Occipital lobe (tissue), 2 donors: Measurements from ENCODE around the gene CDC42. TPM values are rescaled to one million over a fixed set of nuclear protein-coding genes. Genes with fewer than 3 reads are reported as not detected.
"Not testable (repeated sequence)": the region's sequence is repeated elsewhere in the genome, so short reads cannot be mapped to it uniquely, and the experiment has no call there.

Experiments
- DNase-seq: peaks from one replicate; lab custom pipeline; 2025; lab: John Stamatoyannopoulos, UW
- total RNA-seq: library from RNA; depleted of rRNA; stranded (reverse); fragments of >200 nt; gene quantifications from one replicate; pipeline ENCODE4 v1.2.3, GENCODE V29; 2014

CDC42 gene
- 765 TPM for total RNA-seq

DNA sequence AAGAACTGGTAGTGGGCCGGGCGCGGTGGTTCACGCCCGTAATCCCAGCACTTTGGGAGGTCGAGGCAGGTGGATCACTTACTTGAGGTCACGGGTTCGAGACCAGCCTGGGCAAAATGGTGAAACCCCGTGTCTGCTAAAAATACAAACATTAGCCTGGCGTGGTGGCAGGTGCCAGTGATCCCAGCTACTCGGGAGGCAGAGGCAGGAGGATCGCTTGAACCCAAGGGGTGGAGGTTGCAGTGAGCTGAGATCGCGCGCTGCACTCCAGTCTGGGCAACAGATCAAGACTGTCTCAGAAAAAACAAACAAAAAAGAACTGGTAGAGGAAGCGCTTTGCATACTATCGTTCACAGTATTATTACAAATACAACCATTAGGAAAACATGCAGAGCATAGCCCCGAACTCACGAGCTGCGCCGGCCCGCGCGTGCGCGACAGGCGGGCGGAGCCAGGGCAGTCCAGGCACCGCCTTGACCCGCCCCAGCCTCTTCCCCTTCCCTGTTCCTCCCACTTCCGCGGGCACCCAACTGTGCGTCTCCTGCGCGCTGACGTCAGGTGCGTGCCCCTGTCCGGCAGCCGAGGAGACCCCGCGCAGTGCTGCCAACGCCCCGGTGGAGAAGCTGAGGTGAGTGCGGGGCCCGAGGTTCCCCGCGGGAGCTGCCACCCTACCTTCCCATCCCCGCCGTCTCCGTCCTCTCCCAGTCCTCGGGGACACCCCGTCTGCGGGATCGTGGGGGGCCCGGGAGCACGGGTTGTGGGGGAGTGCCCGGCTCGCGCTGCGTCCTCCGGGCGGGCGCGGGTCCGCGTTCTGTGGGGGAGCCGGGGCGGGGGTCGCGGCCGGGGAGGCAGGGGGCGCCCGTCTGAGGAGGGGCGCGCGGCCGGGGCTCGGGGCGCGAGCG is at the start of gene CDC42:
CDC42 (plus strand) TSS at position 595 of the 902 bp plus-strand sequence. CDS start 25,770 bp downstream, outside the sequence.
- DNase-seq = peak; percentile 93

DNA sequence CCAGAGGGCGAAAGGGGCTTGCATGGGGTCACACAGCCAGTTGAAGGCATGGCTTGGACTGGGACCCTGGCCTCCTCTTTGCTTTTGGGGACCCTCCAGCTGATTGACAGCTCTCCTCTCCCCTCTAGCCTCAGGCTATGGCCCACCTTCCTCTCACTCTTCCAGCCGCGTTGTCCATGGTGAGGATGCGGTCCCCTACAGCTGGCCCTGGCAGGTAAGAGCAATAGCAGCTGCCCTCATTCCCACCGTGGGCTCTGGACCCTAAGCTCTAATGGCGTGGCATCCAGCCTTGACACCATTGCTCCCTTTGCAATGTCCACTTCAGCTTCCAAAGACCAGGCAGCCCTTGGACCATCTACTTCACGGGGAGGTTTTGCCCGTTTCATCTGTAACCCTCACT is 49.6 kb upstream of the CDC42 start:
- not testable (repeated sequence) for DNase-seq

DNA sequence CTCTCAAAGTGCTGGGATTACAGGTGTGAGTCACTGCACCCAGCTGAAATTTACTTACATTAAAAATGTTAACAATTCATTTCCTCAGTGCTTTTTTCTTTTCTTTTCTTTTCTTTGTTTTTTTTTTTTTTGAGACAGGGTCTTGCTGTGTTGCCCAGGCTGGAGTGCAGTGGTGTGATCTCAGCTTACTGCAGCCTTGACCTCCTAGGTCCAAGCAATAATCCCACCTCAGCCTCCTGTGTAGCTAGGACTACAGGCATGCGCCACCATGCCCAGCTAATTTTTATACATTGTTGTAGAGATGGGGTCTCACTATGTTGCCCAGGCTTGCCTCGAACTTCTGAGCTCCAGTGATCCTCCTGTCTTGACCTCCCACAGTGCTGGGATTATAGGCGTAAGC is 48.5 kb upstream of the CDC42 start:
- DNase-seq = not testable (repeated sequence)

DNA sequence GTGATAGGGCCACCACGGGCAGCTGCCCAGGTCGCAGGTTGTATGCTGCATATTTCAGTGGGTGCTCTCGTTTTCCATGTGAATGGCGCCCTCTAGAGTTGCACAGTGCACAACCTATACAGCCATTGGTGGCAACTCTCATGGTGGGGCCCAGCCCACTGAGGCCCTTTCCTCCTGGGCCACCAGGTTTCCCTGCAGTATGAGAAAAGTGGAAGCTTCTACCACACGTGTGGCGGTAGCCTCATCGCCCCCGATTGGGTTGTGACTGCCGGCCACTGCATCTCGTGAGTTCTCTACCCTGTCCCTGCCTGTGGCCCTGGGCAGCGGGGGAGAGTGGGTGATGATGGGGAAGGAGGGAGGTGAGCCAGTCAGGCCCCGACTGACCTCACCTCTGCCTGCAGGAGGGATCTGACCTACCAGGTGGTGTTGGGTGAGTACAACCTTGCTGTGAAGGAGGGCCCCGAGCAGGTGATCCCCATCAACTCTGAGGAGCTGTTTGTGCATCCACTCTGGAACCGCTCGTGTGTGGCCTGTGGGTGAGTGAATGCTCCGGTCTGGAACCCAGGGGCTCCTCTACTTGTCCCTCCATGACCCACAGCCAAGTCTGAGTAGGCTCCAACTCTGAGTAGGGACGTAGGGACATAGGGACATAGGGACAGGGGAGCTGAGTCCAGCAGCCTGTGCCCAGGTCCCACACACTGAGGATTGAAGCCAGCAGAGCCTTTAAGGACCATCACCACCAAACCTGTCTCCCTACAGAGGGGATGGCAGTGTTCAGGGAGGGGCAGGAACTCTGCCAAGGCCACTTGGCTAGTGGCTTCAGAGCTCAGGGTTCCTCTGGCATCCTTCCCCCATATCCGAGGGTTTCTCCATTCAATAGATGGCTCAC is 47.0 kb upstream of the CDC42 start:
- not testable (repeated sequence) for DNase-seq

DNA sequence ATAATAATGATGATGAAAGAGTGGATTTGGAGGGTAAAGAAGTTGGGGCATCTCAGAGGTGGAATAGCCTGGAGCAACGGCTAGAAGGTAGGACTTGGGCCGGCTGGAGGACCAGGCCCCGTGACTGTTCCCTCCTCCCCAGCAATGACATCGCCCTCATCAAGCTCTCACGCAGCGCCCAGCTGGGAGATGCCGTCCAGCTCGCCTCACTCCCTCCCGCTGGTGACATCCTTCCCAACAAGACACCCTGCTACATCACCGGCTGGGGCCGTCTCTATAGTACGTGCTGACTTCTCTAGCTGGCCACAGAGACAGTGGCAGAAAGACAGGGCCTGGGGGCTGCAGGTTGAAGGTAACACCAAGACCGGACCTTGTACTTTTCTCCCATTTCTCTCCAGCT is 45.8 kb upstream of the CDC42 start:
- not testable (repeated sequence) for DNase-seq

DNA sequence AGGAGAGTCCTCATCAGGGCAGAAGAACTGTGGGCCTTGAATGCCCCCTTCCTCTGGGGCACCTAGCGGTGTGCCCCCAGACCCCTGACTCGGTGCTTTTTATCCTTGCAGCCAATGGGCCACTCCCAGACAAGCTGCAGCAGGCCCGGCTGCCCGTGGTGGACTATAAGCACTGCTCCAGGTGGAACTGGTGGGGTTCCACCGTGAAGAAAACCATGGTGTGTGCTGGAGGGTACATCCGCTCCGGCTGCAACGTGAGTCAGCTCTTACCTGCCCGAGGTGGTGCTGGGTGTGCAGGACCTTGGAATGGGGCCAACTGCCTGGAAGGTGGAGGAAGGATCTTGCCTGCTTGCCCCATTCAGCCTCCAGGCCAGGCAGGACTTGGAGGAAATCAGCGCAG is 45.2 kb upstream of the CDC42 start:
- not testable (repeated sequence) for DNase-seq

DNA sequence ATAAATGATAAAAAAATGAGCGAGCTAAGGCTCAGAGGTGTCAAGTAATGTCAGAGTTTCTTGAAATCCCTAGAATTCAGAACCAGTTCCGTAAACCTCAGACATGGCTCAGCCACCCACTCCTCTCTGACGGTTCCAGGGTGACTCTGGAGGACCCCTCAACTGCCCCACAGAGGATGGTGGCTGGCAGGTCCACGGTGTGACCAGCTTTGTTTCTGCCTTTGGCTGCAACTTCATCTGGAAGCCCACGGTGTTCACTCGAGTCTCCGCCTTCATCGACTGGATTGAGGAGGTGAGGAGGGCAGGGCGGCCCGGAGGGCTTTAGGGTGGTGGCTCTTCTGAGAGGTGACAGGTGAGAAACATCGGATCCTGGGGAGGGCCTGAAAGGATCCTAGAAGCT is 42.9 kb upstream of the CDC42 start:
- not testable (repeated sequence) for DNase-seq

DNA sequence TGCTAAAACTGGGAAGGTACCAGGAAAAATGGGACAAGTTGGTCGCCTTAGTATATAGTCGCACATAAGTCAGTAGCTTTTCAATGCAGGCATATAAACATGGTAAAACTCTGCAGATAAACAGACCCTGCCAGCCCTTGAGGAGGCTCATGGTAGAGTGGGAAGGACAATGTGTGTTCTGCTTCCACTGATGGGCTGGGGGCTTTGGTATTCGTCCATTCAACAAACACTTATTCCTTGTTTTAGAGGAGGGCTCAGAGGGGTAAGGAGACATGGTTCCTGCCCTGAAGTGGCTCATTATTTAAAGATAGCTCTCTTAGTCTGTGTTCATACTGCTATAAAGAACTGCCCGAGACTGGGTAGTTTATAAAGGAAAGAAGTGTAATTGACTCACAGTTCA is 39.8 kb upstream of the CDC42 start:
- not testable (repeated sequence) for DNase-seq

DNA sequence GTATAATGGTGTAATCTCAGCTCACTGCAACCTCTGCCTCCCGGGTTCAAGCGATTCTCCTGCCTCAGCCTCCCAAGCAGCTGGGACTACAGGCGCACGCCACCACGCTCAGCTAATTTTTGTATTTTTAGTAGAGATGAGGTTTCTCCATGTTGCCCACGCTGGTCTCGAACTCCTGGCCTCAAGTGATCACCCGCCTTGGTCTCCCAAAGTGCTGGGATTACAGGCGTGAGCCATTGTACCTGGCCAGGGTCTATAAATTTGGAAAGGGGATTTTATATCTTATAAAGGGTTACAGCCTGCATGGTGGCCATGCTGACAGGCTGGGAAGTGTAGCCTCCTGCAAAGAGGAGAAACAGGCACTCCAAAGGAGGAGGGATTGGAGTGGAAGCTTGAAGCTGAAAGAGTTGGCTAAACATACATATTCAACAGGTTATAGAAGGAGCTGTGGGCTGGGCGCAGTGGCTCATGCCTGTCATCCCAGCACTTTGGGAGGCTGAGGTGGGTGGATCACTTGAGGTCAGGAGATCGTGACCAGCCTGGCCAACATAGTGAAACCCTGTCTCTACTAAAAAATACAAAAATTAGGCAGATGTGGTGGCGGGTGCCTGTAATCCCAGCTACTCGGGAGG is 37.8 kb upstream of the CDC42 start:
- DNase-seq = not testable (repeated sequence)

DNA sequence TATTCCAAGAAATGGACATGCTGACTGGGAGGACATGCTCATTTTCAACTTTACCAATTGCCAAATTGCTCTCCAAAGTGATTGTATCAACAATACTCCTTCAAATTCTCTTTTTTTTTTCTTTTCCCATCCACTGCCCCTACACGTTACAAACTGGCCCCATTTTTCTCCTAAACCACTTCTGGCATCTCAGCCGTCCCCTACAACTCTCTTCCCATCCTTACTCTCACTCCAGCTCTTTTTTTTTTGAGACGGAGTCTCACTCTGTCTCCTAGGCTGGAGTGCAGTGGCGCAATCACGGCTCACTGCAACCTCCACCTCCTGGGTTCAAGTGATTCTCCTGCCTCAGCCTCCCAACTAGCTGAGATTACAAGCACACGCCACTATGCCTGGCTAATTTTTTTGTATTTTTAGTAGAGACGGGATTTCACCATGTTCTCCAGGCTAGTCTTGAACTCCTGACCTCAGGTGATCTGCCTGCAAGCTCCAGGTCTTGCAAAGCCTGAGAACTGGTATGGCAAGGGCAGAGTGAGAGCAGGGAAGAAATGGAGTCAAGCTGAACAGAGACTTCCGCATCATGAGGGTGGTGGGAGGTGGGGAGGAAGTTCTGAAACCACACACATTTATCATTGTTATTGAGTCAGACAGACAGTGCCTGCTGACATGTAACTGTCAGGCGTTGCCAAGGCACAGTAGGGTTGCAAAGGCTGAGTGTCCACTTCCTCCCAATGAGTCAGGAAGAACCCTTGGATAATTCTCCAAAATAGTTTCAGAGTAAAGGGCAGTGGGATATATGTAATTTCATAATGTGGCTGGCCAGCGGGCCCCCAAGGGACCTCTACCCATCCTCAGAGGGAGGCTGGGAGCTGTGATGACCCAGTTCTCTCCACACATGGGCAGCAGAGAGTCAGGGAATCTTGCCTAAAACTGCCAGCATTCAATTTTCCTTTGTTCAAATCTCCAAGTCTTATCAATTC is 33.6 kb upstream of the CDC42 start:
- no peak for DNase-seq

DNA sequence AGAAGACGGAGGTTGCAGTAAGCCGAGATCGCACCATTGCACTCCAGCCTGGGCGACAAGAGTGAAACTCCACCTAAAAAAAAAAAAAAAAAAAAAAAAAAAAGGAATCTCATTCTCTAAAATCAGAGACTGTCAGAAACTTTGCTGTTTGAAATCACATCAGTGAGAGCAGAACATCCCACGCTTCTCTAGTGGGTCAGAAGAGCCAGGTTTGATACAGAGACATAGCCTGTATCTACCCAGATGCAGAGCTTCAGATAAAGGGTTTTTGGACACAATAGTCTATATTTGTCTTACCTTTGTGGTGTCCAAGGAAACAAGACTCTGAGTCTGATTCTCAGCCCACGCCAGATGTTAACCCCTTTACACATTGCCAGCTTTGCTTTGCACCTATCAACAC is 31.4 kb upstream of the CDC42 start:
- no peak for DNase-seq

DNA sequence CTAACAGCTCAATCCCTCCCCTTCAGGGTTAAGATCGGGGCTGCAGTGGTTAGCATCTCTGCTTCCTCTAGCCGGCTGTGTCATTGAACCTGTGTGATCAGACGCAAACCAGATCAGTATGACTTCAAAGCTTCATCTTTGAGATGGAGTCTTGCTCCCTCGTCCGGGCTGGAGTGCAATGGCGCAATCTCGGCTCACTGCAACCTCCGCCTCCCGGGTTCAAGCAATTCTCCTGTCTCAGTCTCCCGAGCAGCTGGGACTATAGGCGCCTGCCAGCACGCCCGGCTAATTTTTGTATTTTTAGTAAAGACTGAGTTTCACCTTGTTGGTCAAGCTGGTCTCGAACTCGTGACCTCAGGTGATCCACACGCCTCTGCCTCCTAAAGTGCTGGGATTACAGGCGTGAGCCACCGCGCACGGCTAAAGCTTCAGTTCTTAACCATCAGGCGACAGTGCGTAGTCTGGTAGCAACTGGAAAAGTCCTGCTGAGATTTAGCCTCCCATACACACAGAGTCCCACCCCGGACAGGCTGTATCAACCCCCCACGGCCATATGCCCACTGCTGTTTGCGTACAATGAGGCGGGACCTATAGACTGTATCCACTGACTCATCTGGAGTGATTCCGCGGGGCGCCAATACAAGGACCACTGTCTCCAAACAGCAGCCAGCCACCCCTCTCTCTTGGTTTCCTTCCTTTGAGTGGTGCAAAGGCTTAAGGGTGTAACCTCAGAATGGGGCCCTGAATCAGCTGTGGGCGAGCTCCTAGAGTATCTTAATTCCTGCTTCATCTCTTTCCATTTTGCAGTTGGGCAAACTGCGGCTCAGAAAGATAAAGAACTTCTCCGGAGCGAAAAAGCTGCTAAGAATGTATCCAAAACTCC is 27.8 kb upstream of the CDC42 start:
- peak; percentile 64 for DNase-seq

DNA sequence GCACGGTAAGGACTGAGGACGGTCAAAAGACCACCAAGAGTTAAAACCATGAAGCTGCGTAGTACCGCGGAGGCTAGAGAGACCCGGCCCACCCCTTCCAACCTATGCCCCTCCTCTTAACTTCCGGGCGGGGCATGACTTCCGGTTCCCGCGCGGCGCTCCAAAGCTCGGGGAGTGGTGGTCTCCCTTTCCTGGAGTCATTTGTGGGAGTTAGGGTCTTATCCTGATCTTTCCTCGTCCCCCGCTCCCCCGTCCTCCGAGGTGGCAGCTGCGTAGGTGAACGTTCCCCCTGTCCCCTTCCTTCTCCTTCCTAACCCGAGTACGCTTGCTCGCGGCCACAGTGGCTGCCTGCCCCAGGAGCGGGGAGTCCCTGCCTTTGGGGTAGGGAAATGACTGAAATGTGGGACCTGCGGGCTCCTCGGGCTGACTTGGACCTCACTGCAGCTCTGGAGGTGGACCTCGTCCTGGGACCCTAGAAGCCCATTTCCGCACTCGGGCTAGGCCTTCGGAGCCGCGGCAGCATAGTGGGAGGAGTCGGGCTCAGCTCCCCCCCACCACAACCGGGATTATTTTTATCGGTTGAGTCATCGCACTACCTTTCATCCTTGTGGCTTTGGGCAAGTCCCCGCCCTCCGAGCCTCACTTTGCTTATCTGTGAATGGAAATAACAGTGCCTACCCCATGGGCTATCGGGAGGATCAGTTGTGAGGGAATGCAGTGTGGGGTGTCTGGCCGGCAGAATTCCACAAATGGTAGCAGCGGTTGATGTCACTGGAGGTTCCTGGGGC is 26.9 kb upstream of the CDC42 start:
- peak; percentile 75 for DNase-seq

DNA sequence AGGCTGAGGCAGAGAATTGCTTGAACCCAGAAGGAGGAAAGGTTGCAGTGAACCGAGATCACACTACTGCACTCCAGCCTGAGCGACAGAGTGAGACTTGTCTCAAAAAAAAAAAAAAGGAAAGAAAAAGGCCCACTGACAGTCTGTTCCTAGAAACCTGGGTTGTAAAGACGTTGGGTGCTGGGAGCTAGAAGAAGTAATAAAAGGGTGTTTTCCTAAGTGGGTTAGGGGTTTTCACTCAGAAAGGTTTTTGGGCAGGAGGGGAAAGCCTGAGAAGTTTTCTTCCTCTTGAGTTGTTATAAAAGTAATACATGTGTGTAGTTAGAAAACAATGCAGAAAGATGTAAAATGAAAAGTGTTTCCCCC is 25.6 kb upstream of the CDC42 start:
- DNase-seq = no peak

DNA sequence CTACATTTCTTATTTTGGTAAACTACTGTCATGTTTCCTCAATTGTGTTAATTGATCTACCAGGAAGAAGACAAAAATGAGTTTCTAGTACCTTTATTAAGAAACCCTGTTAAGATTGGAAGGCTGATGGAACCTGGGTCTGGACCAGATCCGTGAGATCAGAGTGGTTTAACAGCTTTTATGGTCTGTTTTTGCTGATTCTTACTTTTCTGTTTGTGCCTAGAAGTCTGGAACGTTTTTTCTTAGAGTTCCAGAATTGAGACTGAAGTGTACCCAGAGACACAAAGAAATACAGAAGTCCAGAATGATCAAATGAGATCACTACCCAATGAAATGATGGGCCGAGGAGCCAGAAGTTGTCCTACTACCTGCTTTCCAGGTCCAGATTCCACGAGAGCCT is 22.5 kb upstream of the CDC42 start:
- DNase-seq = no peak

DNA sequence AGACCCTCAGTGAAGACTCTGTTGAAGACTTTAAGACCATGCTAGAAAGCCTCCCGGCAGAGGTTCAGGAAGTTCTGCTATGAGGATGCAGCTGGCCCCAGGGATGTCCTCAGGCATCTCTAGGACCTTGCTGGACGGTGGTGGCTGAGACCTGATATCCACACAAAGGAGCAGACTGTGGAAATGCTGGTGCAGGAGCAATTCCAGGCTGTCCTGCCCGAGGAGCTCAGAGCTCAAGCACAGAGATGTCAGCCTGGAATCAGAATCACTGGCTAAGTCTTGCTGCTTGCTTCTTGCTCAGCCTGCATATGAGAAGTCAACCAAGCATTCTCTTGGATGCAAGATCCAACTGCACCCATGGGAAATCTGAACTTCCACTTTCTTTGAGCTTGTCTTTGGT is 22.0 kb upstream of the CDC42 start:
- no peak for DNase-seq

DNA sequence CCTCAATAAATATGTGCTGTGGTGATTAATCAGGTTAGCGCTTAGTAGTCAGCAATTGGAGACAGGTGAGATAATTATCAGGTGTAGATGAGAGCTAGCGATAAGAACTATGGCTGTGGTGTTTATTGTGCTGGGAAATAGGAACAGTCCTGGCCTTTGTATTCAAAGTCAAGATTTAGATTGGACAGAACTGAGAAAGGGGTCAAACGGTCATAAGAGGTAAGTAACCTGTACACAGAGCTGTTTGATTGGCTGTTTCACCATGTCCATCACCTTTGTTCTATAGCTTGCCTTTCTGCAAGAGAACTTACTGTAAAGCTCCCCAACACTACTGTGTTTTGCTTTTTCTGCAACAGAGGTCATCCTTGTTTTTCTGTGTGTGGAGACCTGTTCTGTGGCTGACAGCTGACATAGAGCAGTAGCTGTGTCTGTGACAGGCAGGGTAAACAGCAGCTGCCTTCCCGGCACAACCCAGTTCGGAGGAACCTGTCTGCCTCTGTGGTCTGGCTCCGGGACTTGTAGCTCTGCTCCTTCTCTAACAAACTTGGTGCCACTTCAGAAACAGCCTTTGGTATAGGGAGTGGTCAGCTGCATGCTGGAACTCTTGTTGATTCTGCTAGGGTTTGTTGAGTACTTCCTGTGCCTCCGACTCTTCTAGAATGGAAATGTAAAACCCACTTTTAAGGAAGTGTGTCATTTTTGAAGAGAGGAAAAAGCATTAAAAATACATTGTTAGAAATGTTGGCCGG is 21.1 kb upstream of the CDC42 start:
- no peak for DNase-seq

DNA sequence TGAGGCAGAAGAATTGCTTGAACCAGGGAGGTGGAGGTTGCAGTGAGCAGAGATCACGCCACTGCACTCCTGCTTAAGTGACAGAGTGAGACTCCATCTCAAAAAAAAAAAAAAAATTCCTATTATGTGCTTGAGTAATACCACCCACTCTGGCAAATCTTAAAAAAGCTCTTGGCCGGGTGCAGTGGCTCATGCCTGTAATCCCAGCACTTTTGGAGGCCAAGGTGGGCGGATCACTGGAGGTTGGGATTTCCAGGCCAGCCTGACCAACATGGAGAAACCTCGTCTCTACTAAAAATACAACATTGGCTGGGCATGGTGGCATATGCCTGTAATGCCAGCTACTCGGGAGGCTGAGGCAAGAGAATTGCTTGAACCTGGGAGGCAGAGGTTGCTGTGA is 17.7 kb upstream of the CDC42 start:
- not testable (repeated sequence) for DNase-seq
